Measurements from ENCODE around the gene FBLIM1. TPM values are rescaled to one million over a fixed set of nuclear protein-coding genes. Genes with fewer than 3 reads are reported as not detected.

FBLIM1 gene
- 10 to 100 TPM in 1 of 2 donors, 1 to 10 TPM in 1; 9.3 to 18.6 TPM for total RNA-seq
- 10 to 100 TPM; 13.6 to 19.4 TPM for polyA plus RNA-seq (ENCODE audit: insufficient read length in 2 of 2)
- long read RNA-seq, donor 1, partial matches to known transcripts: 0 of 2 reads
- long read RNA-seq, donor 1, other reads (novel, unspliced or antisense): 0 of 2 reads
- long read RNA-seq, donor 2: 0 reads
- long read RNA-seq, donor 3: 0 reads
- long read RNA-seq, donor 4, transcript FBLIM1-202 (9 exons, 3,695 nt): major isoform, 13 of 18 reads
- long read RNA-seq, donor 4, partial matches to known transcripts: 0 of 18 reads
- long read RNA-seq, donor 4, other reads (novel, unspliced or antisense): 5 of 18 reads

GRCh38 chr1:15758343-15758931 is at the start of gene FBLIM1:
Gene FBLIM1, plus strand, starts transcription at chr1:15758795. Its CDS starts 6,189 bp downstream, at chr1:15764984.
- peaks cover 34% of the 10 kb centered on the region for H3K27me3 ChIP-seq (ENCODE audit: control insufficient read depth, insufficient read depth, low read length)
- peak in 2 of 6 donors; percentile 61 to 81 for DNase-seq (ENCODE audit: low read depth in 4 of 6, low spot score in 6 of 6)
- peak within 1 kb of the TSS; percentile 40 for H3K4me3 ChIP-seq (ENCODE audit: low read depth, low read length)
- no peaks in the 10 kb centered on the region for H3K36me3 ChIP-seq (ENCODE audit: control insufficient read depth, insufficient read depth, low read length)
- H3K27ac ChIP-seq (ENCODE audit: low read depth, low read length): no peak within 1 kb of the TSS
- WGBS (ENCODE audit: insufficient coverage): 0% methylated on average over 25 of the region's 58 CpGs
- H3K4me1 ChIP-seq (ENCODE audit: control insufficient read depth, insufficient read depth, low read length): peaks cover 40% of the 10 kb centered on the region
- no peaks in the 10 kb centered on the region for H3K9me3 ChIP-seq (ENCODE audit: control insufficient read depth, insufficient read depth, low read length)

- H3K4me3 ChIP-seq (ENCODE audit: low read depth, low read length): no peak overlapping the region
- H3K4me1 ChIP-seq (ENCODE audit: control insufficient read depth, insufficient read depth, low read length): peaks cover 5% of the 10 kb centered on the region
- H3K36me3 ChIP-seq (ENCODE audit: control insufficient read depth, insufficient read depth, low read length): peaks cover 22% of the 10 kb centered on the region
- DNase-seq (ENCODE audit: low read depth in 4 of 6, low spot score in 6 of 6): no peak
- no peak overlapping the region for H3K27ac ChIP-seq (ENCODE audit: low read depth, low read length)
- no peaks in the 10 kb centered on the region for H3K27me3 ChIP-seq (ENCODE audit: control insufficient read depth, insufficient read depth, low read length)
- H3K9me3 ChIP-seq (ENCODE audit: control insufficient read depth, insufficient read depth, low read length): no peaks in the 10 kb centered on the region
- 94% methylated on average over 2 of the region's 4 CpGs for WGBS (ENCODE audit: insufficient coverage)
These were observed 49.4 kb upstream of the FBLIM1 start for GRCh38 chr1:15709226-15709625.

GRCh38 chr1:15712168-15712567 is 46.4 kb upstream of the FBLIM1 start:
- H3K27me3 ChIP-seq (ENCODE audit: control insufficient read depth, insufficient read depth, low read length): no peaks in the 10 kb centered on the region
- 14% methylated on average over 2 of the region's 4 CpGs for WGBS (ENCODE audit: insufficient coverage)
- H3K36me3 ChIP-seq (ENCODE audit: control insufficient read depth, insufficient read depth, low read length): peaks cover 17% of the 10 kb centered on the region

GRCh38 chr1:15714406-15715136 is 44.0 kb upstream of the FBLIM1 start:
- Histone ChIP-seq H3K4me3 (ENCODE audit: low read depth, low read length) (no peak overlapping the region), H3K27ac (ENCODE audit: low read depth, low read length) (peak overlapping the region; percentile 6), H3K36me3 (ENCODE audit: control insufficient read depth, insufficient read depth, low read length) (peaks cover 37% of the 10 kb centered on the region), H3K4me1 (ENCODE audit: control insufficient read depth, insufficient read depth, low read length) (peaks cover 6% of the 10 kb centered on the region), H3K9me3 (ENCODE audit: control insufficient read depth, insufficient read depth, low read length) (no peaks in the 10 kb centered on the region), H3K27me3 (ENCODE audit: control insufficient read depth, insufficient read depth, low read length) (no peaks in the 10 kb centered on the region)
- peak in 1 of 6 donors; percentile 67 for DNase-seq (ENCODE audit: low read depth in 4 of 6, low spot score in 6 of 6)
- 73% methylated on average over 4 of the region's 4 CpGs for WGBS (ENCODE audit: insufficient coverage)

More at GRCh38 chr1:15712168-15712567, 46.4 kb upstream of the FBLIM1 start:
- Histone ChIP-seq H3K4me1 (ENCODE audit: control insufficient read depth, insufficient read depth, low read length) (peaks cover 6% of the 10 kb centered on the region), H3K9me3 (ENCODE audit: control insufficient read depth, insufficient read depth, low read length) (no peaks in the 10 kb centered on the region), H3K27ac (ENCODE audit: low read depth, low read length) (no peak overlapping the region), H3K4me3 (ENCODE audit: low read depth, low read length) (no peak overlapping the region)
- peak in 2 of 6 donors; percentile 54 to 56 for DNase-seq (ENCODE audit: low read depth in 4 of 6, low spot score in 6 of 6)

GRCh38 chr1:15717418-15718125 is 41.0 kb upstream of the FBLIM1 start:
- Histone ChIP-seq H3K4me1 (ENCODE audit: control insufficient read depth, insufficient read depth, low read length) (peaks cover 6% of the 10 kb centered on the region), H3K9me3 (ENCODE audit: control insufficient read depth, insufficient read depth, low read length) (no peaks in the 10 kb centered on the region), H3K27me3 (ENCODE audit: control insufficient read depth, insufficient read depth, low read length) (no peaks in the 10 kb centered on the region), H3K4me3 (ENCODE audit: low read depth, low read length) (no peak overlapping the region), H3K27ac (ENCODE audit: low read depth, low read length) (no peak overlapping the region), H3K36me3 (ENCODE audit: control insufficient read depth, insufficient read depth, low read length) (peaks cover 56% of the 10 kb centered on the region)
- no peak for DNase-seq (ENCODE audit: low read depth in 4 of 6, low spot score in 6 of 6)
- WGBS (ENCODE audit: insufficient coverage): 90% methylated on average over 8 of the region's 11 CpGs

GRCh38 chr1:15718199-15718601 is 40.4 kb upstream of the FBLIM1 start:
- Histone ChIP-seq H3K27ac (ENCODE audit: low read depth, low read length) (no peak overlapping the region), H3K9me3 (ENCODE audit: control insufficient read depth, insufficient read depth, low read length) (no peaks in the 10 kb centered on the region), H3K4me1 (ENCODE audit: control insufficient read depth, insufficient read depth, low read length) (peaks cover 6% of the 10 kb centered on the region), H3K27me3 (ENCODE audit: control insufficient read depth, insufficient read depth, low read length) (no peaks in the 10 kb centered on the region), H3K4me3 (ENCODE audit: low read depth, low read length) (no peak overlapping the region), H3K36me3 (ENCODE audit: control insufficient read depth, insufficient read depth, low read length) (peaks cover 63% of the 10 kb centered on the region)
- 91% methylated on average over 8 of the region's 8 CpGs for WGBS (ENCODE audit: insufficient coverage)
- DNase-seq (ENCODE audit: low read depth in 4 of 6, low spot score in 6 of 6): no peak

- Histone ChIP-seq H3K27ac (ENCODE audit: low read depth, low read length) (no peak overlapping the region), H3K36me3 (ENCODE audit: control insufficient read depth, insufficient read depth, low read length) (peaks cover 73% of the 10 kb centered on the region), H3K4me1 (ENCODE audit: control insufficient read depth, insufficient read depth, low read length) (peaks cover 6% of the 10 kb centered on the region), H3K27me3 (ENCODE audit: control insufficient read depth, insufficient read depth, low read length) (no peaks in the 10 kb centered on the region), H3K9me3 (ENCODE audit: control insufficient read depth, insufficient read depth, low read length) (no peaks in the 10 kb centered on the region), H3K4me3 (ENCODE audit: low read depth, low read length) (no peak overlapping the region)
- 96% methylated on average over 7 of the region's 12 CpGs for WGBS (ENCODE audit: insufficient coverage)
- no peak for DNase-seq (ENCODE audit: low read depth in 4 of 6, low spot score in 6 of 6)
These were observed 39.0 kb upstream of the FBLIM1 start for GRCh38 chr1:15719381-15720120.

- Histone ChIP-seq H3K4me1 (ENCODE audit: control insufficient read depth, insufficient read depth, low read length) (no peaks in the 10 kb centered on the region), H3K4me3 (ENCODE audit: low read depth, low read length) (no peak overlapping the region), H3K27me3 (ENCODE audit: control insufficient read depth, insufficient read depth, low read length) (no peaks in the 10 kb centered on the region), H3K9me3 (ENCODE audit: control insufficient read depth, insufficient read depth, low read length) (no peaks in the 10 kb centered on the region), H3K36me3 (ENCODE audit: control insufficient read depth, insufficient read depth, low read length) (peaks cover 85% of the 10 kb centered on the region), H3K27ac (ENCODE audit: low read depth, low read length) (no peak overlapping the region)
- WGBS (ENCODE audit: insufficient coverage): 100% methylated on average over 2 of the region's 3 CpGs
- DNase-seq (ENCODE audit: low read depth in 4 of 6, low spot score in 6 of 6): no peak
These were observed 37.7 kb upstream of the FBLIM1 start for GRCh38 chr1:15720861-15721260.

GRCh38 chr1:15722411-15722810 is 36.2 kb upstream of the FBLIM1 start:
- Histone ChIP-seq H3K9me3 (ENCODE audit: control insufficient read depth, insufficient read depth, low read length) (no peaks in the 10 kb centered on the region), H3K27ac (ENCODE audit: low read depth, low read length) (no peak overlapping the region), H3K4me3 (ENCODE audit: low read depth, low read length) (no peak overlapping the region), H3K27me3 (ENCODE audit: control insufficient read depth, insufficient read depth, low read length) (no peaks in the 10 kb centered on the region), H3K36me3 (ENCODE audit: control insufficient read depth, insufficient read depth, low read length) (peaks cover 85% of the 10 kb centered on the region), H3K4me1 (ENCODE audit: control insufficient read depth, insufficient read depth, low read length) (no peaks in the 10 kb centered on the region)
- no CpG with 5 or more reads among the region's 4 CpGs for WGBS (ENCODE audit: insufficient coverage)
- DNase-seq (ENCODE audit: low read depth in 4 of 6, low spot score in 6 of 6): no peak

Data from spinal cord (tissue), 10 donors.